GM21723 (cell line): ENCODE data around the gene PLA2G4E.

Source experiments
- ATAC-seq: cut with Tn5 transposase; IDR thresholded peaks from one replicate; pipeline ENCODE4 v1.9.1; 2021; ENCODE audit warnings: mild to moderate bottlenecking, moderate library complexity; ENCODE audit not compliant: unreplicated experiment

PLA2G4E gene, protein sequence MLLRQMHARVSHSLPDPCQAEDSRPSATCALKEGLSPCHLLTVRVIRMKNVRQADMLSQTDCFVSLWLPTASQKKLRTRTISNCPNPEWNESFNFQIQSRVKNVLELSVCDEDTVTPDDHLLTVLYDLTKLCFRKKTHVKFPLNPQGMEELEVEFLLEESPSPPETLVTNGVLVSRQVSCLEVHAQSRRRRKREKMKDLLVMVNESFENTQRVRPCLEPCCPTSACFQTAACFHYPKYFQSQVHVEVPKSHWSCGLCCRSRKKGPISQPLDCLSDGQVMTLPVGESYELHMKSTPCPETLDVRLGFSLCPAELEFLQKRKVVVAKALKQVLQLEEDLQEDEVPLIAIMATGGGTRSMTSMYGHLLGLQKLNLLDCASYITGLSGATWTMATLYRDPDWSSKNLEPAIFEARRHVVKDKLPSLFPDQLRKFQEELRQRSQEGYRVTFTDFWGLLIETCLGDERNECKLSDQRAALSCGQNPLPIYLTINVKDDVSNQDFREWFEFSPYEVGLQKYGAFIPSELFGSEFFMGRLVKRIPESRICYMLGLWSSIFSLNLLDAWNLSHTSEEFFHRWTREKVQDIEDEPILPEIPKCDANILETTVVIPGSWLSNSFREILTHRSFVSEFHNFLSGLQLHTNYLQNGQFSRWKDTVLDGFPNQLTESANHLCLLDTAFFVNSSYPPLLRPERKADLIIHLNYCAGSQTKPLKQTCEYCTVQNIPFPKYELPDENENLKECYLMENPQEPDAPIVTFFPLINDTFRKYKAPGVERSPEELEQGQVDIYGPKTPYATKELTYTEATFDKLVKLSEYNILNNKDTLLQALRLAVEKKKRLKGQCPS

DNA sequence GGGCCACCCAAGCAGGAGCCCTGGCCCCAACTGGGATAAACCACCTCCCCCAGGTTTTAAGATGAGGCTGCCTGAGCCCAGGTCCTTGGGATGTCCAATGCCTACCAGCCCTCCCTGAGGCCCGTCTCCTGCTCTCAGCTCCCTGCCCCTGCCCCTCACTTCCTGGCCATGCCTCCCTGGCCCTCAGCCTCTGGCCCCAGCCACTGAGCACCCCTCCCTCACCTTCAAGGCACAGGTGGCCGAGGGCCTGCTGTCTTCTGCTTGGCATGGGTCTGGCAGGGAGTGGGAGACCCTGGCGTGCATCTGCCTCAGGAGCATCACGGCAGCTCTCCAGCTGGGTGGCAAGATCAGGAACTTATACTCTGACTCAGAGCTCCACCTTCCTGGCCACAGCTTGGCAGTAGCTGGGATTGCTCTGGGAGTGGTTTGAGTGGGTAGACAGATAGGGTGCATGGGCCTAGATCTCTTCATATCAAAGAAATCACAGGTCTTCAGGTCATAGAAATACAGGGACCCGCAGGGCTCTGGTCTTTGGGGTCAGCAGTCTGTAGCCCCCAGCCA lies at the start of gene PLA2G4E:
TSS of gene PLA2G4E (minus strand) at position 330 of the 561 bp plus-strand sequence. CDS start at position 318, 12 bp downstream.
- ATAC-seq: no peak

DNA sequence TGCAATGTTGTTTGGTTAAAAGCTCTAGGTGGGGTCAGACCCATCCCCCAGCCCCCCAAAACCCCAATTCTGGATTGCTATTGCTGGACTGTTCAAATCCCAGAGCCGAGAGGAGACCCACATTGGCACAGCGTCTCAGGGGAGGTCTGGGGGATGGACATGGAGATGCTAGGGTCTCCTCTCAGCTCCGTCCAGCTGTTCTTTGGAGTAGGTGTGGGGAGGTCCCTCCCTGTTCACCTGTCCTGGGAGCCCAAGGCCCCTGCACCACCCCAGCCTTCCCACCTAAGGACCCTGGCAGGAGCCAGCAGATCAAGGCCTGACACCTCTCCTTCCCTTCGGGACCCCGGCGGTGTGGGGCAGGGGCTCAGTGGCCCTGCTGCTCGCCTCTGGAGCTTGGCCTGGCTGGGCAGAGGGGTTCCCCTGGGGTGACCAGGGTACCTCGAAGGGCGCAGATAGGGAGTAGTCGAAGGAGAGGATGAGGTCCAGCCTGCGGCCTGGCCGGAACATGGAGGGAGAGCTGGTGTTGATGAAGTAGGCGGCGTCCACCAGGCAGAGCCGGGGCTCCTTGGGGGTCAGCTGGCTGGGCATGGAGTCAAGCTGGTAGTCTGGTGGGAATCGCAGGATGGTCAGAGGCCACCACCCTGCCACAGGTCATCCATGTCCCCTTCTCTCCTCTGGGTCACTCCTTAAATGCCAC lies 49.6 kb upstream of the PLA2G4E start:
- ATAC-seq: no peak

DNA sequence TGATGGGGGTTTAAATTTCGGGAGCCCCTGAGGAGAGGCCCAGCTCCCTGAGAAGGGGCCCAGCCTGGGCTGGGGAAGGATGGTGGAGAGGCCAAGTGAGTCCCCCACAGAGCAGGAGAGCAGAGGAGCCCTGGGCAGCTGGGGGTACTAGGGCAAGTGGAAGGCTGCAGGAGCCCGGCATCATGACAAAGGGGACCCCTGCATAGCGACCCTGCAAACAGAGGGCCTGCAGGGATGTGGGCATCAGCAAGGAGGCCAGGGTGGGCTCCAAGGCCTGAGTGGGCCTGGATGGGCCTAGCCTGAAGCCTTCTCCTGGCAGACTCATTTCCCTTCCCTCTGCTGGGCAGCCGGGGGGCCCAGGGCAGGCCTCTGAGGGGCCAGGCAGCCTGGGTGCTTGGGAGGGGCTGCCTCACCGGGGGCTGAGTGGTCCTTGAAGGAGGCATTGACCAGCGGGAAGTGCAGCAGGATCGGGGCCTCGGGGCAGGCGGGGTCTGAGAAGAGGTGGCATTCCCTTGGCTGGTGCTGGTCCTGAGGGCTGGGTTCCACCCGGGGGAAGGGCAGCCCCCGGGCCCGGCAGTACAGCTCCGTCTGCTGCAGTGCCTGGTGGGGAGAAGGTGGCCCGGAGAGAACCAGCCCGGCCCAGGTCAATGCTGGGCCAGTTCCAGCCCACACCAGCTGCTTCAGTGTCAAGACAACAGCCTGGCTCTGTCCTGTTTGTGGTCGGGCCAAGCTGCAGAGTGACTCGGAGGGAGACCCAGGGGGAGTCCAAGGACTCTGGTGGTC lies 48.8 kb upstream of the PLA2G4E start:
- ATAC-seq: no peak

DNA sequence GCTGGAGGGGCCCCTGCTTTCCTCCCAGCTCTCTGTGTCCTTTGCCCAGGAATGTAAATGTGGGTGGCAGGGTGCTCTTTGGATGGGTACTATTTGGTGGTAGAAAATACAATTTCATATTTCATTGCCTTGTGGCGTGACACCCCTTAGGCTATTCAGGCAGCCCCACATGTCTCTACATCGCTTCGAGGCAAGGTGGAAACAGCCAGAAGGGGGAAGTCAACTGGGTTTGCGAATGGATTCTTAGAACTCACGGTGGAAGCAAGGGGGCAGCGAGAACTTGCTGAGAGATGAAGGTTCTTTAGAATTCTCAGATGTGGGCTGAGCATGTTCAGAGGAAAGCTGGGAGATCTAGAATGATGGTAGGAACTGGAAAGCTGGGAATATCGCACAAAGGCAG lies 48.2 kb upstream of the PLA2G4E start:
- no peak for ATAC-seq

DNA sequence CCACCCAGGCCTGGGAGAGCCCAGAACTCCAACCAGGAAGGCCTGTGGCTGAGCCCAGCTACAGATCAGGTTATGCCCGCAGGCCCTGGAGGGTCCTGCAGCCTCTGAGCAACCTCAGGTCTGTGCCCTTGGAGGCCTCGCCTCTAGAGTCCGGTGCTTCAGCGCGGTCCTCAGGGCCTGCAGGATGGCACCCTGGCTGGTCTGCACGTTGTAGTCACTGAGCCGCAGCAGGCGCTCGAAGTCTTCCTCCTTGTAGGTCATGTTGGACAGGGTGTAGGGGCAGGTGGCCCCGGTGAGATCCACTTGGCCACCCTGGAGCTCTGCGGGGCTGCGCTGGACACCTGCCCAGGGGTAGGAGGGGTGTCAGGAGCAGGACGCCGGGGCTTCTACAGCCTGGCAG lies 47.8 kb upstream of the PLA2G4E start:
- ATAC-seq: no peak

DNA sequence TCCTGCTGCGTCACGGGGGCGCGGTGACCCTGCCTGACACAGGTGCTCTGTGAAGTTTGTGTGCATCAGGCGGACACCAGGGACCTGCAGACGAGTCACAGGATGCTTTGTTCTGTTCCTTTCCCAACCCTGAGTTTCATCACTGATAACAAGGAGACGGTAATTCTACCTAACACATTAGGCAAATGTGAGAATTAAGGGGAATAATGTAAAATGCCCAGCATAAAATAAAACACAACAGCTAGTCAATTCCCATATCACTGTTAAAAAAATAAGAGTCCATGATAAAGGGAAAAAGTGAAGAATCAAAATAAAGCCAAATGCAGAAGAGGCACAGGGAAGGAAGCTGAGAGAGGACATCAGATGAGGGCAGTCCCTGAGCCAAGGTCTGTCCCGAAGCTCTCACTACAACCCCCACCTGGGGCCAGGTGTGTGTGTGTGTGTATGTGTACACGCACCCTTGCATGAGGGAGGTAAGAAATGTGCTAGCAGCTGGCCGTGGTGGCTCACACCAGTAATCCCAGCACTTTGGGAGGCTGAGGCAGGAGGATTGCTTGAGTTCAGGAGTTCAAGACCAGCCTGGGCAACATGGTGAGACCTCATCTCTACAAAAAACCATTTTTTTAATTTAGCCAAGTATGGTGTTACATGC lies 46.0 kb upstream of the PLA2G4E start:
- ATAC-seq: no peak

DNA sequence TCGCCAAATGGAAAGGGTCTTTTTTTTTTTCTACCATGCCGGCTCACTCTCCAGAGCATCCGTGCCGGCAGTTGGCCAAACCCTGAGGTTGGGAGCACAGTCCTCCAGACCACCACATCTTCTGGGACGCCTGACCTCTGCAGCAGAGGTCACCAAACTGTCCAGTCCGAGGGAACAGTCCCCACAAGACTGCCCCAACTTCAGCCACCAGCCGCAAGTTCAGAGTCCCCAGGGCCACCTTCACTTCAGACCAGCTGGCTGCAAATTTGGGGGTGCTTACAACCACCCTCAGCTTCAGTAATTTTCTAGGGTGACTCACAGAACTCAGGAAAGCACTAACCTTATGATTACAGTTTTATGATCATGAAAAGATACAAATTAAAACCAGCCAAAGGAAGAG lies 44.6 kb upstream of the PLA2G4E start:
- no peak for ATAC-seq

DNA sequence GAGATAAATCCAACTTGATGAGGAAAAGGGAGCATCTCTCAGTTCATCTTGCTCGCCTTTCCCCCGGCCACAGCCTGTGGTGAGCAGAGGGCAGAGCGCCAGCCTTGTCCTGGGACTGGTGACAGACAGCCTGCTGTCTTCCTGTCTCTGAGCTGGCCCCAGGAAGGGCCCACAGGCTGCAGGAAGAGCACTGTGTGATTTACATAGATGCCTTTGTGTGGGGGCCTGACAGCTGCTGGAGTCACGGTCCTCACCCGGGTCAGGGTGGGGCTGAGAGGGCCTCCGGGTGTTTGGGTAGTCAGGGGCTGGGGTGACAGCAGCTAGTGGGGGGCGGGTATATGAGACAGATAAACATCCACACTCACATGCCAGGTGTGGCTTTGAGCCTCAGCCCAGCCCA lies 44.2 kb upstream of the PLA2G4E start:
- no peak for ATAC-seq

DNA sequence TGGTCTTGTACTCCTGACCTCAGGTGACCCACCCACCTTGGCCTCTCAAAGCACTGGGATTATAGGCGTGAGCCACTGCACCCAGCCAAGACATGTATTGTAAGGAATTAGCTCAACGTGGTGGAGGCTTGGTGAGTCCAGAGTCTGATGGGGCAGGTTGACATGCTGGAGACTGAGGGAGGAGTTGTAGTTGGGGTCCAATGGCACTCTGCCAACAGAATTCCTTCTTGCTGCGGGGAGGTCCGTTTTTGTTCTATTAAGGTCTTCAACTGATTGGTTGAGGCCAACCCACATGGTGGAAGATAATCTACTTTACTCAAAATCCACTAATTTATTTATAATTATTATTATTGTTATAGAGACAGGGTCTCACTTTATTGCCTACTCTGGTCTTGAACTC lies 43.4 kb upstream of the PLA2G4E start:
- ATAC-seq: no peak

DNA sequence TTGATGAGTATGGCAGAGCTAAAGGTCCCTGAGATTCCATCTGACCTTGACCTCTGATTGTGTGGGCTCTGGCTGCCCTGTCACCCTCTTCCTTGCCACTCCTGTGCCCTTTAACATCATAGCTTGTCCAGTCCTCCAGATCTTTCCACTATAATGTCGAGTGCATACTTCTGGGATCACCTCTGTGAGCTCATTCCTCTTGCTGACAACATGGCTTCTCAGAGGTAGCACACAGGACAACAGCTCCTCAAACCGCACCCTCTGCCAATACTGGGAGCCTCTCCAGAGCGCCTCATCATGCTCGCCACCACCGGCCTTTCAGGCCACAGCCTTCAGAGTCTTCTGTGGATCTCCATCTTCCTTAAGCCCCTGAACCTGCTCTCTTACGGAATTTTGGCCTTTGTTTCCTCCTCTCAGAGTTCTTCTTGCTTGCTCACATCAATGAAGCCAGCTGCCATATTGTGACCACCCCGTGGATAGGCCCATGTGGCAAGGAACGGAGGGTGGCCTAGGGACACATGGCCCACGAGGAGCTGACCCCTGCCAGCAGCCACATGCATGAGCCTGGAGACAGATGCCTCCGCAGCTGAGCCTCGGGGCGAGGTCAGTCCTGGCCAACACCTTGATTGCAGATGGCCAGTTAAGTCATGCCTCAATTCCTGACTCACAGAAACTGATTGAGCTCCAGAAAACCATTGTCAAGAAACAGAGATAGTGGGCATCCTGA lies 42.4 kb upstream of the PLA2G4E start:
- ATAC-seq: no peak

DNA sequence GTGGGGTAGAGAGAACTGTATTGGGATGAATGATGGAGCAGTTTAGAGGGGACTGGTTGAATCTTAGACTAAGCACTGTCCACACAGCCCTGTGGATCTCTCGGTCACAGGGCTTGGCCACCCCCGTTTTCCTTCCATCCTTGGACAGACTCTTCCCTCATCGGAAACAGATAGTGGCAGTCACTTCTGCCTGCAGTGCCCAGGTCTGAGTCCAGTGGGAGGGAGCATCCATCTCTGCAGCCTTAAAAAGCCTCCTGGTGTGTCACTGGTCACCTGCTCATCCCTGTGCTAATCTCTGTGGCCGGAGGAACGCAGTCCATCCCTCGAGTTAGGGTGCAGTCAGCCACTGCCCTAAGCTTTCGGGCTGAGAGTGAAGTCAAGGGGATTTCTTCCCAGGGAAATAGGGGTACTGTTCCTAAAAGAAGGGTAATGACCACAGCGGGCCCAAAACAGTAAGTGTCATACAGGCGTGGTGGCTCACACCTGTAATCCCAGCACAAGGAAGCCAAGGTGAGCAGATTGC lies 41.5 kb upstream of the PLA2G4E start:
- ATAC-seq: no peak

DNA sequence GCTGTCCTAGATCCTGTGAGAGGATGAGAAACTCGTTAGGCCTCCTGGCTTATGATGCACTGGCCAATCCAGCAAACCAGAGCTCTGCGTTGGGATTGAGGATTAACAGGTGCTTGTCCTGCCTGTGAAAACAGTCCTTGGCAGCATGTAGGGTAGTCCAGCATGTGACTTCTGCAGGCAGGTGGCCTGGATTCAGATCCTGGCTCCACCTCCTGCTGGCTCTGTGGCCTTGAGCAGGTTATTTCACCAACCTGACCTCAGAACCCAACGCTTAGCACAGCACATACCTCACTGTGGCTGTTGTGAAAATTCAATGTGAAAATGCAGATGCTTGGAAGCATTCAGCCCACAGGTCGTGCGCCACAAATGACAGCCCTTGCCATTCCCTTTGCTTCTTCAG lies 40.0 kb upstream of the PLA2G4E start:
- ATAC-seq: no peak

DNA sequence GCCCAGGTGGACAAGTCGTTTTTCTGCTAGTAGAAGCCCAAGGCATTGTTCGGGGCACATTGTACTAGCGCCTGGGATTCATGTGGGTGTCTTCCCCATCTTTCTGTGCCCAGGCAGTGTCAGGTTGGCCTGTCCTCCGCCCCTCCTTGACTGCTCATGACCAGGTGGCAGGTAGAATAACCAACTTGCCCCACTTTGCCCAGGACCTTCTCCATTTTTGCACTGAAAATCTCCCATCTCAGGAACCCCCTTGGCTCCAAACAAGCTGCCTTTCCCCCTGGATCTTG lies 39.6 kb upstream of the PLA2G4E start:
- ATAC-seq: no peak

DNA sequence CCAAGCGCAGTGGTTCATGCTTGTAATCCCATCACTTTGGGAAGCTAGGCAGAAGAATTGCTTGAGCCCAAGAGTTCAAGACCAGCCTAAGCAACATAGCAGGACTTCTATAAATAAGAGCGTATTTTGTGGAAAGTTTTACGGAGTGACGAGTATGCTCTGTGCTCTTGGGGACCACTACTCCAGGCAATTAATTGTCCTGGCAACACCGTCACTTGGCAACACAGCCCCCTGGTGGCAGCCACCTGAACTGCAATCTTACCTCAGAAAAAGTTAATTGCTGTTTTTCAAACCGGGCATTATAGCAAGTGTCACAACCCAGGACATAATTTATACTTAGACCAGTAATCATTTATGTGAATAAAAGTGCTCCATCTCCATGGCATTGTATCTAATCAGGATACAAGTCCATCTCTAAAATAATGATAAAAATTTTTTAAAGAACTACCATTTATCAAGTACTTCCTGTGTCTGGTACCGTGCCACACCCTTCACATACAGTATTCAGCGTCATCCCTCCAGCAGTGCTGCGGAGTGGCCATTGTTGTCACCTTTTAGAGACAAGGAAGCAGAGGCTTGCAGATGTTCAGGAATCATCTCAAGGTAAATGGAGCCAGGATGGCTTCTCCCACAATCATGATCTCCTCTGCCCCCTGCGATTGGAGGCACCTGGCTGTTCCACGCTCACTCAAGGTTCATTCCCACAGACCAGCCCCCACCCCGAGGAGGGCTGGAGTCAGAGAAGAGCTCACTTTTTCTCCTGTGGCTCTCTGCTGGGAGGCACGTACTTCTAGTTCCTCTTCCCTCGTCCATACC lies 39.0 kb upstream of the PLA2G4E start:
- ATAC-seq: no peak

DNA sequence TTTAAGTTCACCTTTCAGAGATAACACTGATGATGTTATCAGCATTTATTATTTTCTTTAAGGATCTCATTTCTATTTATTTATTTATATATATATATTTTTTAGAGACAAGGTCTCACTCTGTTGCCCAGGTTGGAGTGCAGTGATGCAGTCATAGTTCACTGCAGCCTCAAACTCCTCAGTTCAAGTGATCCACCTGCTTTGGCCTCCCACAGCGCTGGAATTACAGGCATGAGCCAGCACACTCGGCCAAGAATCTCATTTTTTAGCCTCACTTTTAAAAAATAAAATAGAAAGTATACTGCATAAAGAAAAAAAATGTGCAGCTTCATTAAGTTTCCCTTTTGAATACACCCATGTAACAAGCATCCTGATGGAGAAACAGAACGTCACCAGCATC lies 37.9 kb upstream of the PLA2G4E start:
- no peak for ATAC-seq

DNA sequence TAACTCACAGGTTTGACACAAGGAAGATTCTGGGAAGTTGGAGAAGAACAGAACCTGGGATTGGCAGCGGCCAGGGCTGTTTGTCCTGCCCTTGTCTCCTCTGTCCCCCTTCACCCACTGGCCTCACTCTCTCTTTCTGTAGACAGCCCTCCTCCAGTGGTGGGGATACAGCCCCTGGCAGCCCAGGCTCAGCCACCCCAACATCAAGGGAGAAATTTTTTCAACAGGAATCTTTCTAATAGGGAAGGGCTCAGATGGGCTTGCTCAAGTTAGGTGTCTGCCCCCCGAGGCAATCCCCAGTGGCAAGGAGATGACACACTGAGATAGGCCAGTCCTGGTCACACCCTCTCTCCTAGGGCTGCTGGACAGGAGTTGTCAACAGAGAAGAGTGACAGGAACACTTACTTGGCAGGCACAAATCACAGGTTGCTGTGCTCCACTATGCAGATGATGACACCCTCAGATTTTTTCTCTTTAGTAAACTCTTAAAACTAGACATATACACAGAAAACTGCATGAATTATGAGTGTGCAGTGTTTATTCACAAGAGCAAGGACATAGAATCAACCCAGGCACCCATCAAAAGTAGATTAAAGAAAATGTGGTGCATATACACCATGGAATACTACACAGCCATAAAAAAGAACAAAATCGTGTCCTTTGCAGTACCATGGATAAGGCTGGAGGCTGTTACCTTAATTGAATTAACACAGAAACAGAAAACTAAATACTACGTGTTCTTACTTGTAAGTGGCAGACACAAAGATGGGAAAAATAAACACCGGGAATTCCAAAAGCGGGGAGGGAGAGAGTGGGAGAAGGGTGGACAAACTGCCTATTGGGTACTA lies 37.2 kb upstream of the PLA2G4E start:
- ATAC-seq: no peak

DNA sequence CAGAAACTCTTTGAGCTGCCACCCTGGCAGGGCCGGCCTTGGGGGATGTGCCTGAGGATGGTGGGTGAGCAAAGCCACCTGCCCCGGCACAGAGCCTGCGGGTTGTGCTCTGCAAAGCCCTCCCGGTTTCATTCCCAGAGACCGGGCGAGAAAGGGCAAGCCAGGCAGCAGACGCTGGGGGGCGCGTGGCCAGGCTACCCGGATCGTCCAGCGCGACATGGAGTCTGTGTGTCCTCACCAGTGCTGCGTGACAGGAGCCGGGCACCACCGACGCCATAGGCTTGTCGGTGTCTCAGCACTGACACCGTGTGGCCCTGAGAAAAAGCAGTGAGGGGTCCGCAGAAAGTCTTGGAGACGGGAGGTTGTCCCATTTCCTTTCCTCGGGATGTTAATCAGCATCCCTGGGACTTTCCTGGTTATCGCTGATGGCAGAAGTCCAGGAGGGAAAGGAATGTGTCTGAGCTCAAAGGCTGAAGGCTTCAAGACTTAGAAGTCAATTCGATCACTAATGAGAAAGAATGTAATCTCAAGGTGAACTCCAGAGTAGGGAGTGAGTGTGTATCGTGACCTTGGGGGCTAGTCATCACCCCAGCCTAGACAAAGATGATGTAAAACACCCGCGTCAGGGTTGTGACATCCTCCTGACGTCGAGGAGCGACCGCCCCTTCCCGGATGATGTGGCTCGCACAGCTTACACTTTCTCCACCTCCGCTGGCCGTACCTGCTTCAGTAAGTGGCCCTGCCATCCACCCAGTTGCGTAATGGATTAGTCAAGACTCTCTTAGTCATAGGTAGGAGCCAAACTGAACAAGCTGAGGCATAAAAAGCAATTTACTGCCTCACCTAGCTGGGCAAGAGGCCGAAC lies 36.3 kb upstream of the PLA2G4E start:
- no peak for ATAC-seq
